ENCODE results near the gene SLC25A51.
"Not testable (repeated sequence)": the region's sequence is repeated elsewhere in the genome, so short reads cannot be mapped to it uniquely, and the experiment has no call there.

SLC25A51 gene

DNA sequence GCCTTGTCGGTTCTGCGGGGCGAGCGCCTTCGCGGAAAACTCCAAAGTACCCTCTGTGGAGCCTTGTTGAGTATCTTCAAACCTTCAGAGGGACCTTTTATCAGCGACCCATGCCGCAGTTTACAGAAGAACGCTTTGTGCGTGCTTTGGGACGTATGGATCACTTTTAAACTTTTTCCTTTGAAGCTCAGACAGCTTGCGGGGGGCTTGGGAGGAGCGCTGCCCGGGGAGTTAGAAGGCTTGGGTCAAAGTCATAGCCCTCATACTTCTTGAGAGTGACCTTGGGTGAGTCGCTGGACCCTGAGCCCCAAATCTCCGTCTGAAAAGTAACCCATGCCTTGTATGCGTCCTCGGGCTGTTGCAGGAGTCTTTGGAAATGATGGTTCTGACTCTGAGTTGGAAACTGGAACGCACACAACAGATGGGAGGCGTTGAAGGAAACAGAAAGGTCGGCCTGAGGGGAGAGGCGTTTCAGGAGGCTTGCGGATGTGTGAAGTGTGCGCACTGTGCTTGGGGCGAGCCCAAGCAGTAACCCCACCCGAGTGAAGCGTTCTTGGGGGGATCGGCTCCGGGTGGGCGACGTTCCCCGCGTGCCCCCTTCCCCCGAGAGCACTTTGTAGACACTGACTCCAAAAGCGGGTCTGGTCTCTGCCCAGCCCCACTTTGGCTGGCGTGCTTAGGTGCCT, 661 bp upstream of the SLC25A51 start:
- DNase-seq (ENCODE audit: low read depth in 2 of 2): no peak

DNA sequence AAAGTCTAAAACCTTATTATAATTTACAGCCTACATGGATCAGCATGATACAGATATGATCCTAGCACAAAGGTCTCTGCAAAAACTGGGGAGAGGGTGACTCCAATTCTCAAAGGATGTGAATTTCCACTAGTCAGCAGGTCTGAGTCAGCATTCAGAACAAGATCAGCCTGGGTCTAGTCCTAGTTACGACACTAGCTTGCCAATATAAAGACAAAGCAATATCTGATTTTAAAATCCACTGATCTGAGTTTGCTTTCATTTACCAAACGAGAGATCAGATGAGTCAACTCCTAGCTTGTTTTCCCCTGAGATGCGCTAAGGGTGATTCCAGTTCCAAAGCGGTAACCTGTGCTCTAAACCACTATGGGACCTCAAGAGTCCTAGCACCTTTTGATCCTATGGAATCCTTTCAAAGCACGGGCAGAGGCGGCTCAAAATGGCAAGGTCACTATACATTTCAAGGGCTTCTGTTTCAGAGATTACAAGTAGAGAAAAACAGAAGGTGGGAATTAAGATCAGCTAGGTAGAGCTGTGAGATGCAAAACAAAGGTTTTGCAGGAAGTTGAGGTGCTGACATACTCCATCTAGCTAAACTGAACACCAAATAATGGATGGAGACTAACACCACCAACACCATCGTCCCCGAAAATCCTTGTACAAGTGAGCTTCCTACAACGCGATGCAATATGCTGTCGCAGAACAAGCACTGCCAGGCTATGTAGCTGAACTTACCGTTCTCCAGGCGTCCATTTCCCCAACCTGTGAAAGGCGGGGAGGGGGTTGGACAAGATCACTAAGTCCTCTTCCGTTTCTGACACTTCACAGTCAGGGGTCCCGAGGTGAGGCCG, 906 bp downstream of the SLC25A51 start:
- DNase-seq (ENCODE audit: low read depth in 2 of 2): no peak

DNA sequence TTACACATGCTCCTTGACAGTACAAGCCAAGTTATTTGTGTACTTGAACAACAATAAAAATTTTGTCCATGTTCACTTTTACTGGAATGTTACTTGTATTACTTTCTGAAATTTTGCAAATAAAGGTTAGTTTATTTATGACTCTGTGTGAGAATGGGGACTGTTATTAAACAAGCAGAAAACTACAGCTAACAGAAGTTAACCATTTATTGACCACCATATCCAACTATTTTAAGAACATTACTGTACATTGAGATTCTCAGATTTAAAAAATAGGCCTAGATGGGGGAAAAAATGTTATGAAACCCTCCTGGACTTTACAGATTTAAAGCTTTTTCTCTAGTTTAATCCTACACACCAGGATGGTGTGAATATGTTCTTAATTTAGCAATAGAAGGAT, 1.8 kb downstream of the SLC25A51 start:
- no peak for DNase-seq (ENCODE audit: low read depth in 2 of 2)

DNA sequence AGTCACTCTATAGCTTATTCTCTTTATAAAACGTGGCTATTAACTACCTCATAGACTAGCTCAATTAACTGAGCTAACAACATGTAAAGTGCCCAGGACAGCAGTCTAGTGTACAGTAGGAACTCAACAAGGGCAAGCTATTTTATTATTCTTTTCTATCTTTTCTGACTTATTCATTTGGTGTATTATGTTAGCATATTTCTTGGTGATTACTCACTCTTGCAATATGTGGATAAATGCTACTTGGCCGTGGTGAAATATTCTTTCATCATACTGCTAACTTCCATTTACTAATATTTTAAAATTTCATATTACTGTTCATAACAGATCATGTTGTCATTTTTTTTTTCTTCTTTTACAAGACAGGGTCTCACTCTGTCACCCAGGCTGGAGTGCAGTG, 4.9 kb downstream of the SLC25A51 start:
- DNase-seq (ENCODE audit: low read depth in 2 of 2): no peak

DNA sequence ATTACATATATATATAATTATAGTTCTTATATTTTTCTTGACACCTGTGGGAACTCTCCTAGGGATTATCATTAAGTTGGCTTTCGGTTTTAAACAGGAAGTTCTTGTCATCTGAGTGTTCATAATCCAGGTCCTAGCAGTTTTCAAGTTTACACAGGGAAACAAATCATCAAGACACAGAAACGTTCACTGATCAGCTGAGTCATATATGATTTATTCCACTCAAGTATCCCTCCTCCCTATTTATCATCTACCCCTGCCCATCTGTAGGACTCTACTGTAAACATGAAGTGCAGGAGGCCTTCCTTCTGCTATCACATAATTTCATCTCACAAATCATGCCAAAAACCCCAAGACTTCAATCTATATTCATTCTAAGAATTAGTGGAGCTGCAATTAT, 6.3 kb downstream of the SLC25A51 start:
- no peak for DNase-seq (ENCODE audit: low read depth in 2 of 2)

DNA sequence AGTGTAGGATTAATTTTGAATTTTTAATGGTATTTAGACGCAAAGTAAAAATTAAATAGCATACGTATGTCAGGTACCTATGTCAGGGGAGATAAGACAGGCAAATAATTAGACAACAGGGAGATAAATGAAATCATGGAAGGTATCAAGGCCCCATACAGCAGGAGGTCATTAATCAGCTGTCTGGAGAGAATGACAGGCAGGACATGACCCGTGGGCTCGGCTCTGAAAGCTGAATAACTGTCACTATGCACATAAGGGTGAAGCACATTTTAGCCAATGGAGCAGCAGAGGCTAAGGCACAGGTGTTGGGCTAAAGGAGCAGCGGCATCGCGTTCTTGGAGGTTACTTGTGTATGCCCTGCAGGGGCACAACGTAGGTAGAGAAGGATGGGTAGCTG, 11.9 kb downstream of the SLC25A51 start:
- DNase-seq (ENCODE audit: low read depth in 2 of 2): no peak

DNA sequence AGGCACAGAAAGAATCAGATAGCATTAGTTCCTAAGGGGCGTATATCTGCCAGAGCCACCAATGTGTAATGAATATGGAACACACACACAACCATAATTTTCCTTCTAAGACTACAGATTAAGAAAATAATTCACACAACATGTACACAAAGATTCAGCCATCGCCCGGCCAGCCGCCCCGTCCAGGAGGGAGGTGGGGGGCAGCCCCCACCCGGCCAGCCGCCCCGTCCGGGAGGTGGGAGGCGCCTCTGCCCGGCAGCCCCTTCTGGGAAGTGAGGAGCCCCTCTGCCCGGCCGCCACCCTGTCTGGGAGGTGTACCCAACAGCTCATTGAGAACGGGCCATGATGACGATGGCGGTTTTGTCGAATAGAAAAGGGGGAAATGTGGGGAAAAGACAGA, 12.9 kb downstream of the SLC25A51 start:
- DNase-seq (ENCODE audit: low read depth in 2 of 2): not testable (repeated sequence)

DNA sequence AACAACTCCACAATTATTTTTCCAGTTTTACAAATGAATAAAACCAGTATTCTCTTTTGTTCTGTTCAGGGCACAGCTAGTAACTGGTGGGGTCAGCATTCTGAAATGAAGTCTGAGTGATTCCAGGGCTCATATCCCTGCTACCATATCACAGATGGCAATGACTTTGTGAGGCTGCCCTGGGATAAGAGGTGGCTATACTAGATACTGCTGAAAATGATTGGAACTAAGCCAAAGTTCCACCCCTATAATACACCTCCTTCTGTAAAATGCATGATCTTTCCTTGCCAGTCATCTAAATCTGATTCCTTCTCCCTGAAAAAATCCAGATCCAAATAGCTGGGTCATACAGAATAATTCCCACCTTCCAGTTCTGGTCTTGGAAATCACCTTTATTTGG, 14.4 kb downstream of the SLC25A51 start:
- no peak for DNase-seq (ENCODE audit: low read depth in 2 of 2)

DNA sequence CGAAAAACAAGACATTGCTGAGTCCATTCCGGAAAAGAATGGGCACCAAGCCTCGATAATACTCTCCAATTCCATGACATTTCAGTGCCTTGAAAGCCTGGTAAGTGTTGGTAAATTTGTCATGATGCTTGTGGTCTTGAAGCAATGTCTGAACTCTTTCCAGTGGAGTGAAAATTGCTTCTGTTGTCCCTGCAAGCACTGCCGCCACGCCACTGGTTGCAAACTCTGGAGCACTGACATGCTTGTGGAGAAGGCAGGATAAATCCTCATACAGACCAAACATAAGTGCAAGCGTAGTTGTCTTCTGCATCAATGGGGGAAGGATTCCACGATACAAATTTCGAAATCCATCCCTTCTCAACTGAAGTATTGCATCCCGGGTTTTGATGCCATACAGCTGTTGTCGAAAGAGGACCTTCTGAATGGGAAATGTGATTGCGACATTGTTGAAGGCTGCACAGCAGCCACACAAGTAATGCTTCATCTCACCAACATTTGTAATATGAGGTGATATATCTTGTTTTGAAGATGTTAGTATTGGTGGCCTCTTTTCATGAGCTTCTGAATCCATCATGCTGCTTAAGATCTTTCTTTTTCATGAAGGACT, 15.8 kb downstream of the SLC25A51 start:
- DNase-seq (ENCODE audit: low read depth in 2 of 2): not testable (repeated sequence)

DNA sequence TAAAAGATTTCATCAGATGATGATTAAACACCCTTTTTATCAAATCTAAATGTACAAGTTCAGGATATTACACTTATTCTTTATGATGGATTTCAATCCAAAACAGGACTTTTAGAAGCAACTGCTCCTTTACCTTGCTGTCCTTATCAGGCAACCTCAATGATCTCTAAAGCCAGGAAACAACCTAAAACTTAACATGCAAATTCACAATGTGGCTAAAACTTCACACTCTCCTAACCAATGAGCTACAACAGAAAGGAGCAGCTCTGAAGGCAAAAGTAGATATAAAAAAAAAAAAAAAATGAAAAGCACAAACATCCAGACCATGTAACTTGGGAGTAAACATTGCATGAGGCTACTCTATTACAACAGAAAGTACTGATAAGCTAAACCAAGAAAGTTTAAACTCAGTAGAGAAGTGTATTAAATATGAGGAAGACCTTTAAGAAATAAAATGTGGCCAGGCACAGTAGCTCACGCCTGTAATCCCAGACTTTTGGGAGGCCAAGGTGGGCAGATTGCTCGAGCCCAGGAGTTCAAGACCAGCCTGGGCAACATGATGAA, 22.9 kb downstream of the SLC25A51 start:
- DNase-seq (ENCODE audit: low read depth in 2 of 2): no peak

DNA sequence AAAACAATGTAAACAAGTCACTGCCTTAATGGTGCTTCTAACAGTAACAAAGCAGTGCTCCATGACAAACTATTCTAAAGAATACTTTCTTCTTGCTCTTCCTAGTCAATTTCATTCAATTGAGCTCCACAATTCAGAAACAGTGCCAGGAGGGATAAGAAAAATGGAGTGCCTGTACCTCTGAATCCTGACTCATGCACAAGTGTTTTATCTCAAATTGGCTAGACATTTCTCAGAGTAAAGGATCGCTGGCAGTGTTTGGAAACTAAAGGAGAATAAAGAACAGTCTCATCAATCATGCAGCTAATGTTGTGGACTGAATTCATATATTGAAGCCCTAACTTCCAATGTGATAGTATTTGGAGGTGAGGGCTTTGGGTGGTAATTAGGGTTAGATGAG, 27.6 kb downstream of the SLC25A51 start:
- DNase-seq (ENCODE audit: low read depth in 2 of 2): no peak

DNA sequence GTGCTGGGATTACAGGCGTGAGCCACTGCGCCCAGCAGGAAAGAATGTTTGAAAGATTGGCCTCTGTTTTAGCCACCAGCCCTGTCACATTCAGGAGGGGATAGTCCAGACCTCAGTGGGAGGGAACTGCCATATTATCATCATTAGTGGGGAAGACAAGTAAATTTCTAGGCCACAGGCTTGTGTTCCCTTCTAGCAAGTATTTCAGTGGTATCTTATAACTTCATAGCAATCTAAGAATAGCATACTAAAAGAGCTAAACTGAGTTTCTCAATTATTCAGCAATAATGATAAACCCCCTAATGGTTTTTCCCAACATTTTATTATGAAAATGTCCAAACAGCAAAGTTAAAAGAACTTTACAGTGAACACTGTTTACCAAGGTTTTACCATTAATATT, 30.0 kb downstream of the SLC25A51 start:
- no peak for DNase-seq (ENCODE audit: low read depth in 2 of 2)

DNA sequence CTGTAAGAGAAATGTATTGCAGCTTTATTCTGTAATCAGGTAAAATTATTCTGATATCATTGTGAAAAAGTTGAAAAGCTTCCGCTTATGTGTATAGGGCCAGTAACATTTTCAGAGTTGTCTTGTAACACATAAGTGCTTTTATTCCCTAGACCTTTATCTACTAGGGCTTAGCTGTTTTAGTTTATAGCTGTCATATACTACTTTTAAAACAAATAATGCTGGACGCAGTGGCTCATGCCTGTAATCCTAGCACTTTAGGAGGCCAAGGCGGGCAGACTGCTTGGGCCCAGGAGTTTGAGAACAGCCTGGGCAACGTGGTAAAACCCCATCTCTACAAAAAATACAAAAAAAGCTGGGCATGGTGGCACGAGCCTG, 33.1 kb downstream of the SLC25A51 start:
- no peak for DNase-seq (ENCODE audit: low read depth in 2 of 2)

DNA sequence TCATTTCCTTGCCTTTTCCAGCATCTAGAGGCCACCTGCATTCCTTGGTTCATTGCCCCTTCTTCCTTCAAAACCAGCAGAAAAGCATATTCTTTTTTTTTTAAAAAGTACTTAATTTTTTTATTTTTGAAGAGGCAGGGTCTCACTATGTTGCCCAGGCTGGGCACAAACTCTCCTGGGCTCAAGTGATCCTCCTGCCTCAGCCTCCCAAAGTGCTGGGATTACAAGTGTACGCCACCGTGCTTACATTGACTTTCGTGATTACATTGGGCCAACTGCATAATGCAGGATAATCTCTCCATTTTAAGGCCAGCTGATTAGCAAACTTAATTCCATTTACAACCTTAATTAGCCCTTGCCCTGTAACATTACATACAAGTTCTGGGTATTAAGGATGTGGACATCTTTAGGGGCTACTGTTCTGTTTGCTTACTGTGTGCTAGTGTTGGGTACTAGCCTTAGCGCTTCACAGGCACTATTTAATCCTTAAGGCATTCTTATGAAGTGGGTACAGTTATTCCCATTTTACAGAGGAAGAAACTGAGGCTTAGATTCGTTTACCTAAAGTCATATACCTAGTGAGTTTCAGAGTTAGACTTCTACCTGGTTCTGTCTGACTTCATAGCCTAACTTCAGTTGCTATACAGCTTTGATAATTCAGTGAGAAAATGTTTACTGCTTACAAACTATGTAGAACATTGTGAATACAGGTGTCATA, 33.7 kb downstream of the SLC25A51 start:
- DNase-seq (ENCODE audit: low read depth in 2 of 2): no peak

DNA sequence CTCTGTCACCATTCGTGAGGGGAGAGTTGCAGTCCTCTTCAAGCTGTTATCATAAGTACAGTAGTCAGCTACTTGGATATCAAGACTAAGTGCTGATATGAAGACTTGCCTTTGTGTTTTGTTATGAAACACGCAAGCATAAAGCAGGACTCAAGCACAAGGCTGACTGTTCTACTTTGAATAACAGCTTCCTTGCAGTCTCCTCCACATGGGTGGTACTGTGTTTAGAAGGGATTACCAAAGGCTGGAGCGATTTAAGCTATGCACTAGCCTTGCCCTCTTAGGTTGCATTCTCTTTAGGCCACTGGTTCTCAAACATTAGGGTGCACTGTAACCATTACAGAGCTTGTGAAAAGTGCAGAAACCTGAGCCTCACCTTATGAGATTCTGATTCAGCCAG, 41.4 kb downstream of the SLC25A51 start:
- DNase-seq (ENCODE audit: low read depth in 2 of 2): no peak

DNA sequence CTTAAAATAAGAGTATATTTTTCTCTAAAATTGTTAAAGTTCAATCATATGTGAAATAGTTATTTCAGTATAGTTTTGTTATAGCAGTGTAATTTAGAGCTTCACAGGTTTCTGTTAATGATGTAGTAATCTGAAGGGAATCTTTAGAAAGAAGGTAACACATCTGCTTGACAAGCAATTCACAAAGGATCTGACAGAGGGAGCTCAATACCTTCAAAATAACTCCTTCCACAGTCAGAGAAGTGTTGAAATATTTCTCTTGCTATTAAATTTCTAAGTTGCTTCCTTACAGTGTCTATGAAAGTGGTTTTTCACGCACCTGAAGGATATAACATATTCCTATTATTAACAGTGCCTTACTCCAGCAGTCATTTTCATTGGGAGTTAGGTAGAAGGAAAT, 44.9 kb downstream of the SLC25A51 start:
- DNase-seq (ENCODE audit: low read depth in 2 of 2): no peak

DNA sequence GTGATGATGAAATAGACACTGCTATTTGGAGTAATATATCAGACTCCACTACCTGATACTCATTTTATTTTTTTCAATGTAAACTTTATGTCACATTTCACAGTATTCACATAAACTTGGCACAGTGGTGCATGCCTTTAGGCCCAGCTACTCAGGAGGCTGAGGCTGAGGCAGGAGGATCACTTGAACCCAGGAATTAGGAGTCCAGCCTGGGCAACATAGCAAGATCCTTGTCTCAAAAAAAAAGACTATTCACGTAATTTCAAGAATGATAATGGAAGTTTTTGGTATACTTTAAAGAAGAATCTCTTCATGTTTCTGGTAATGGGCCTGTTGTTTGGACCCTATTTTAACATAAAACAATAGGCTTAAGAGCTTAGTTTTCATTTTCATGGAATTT, 47.4 kb downstream of the SLC25A51 start:
- DNase-seq (ENCODE audit: low read depth in 2 of 2): no peak

DNA sequence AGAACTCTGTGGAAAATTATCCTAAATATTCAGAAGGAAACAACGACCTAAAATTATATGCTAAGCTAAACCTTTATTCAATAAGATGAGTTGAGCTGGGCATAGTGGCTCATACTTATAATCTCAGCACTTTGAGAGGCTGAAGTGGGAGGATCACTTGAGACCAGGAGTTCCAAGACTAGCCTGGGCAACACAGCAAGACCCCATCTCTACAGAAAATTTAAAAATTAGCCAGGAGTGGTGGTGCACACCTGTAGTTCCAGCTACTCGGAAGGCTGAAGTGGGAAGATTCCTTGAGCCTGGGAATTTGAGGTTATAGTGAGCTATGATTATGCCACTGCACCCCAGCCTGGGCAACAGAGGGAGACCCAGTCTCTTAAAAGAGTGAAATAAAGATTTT, 51.7 kb downstream of the SLC25A51 start:
- DNase-seq (ENCODE audit: low read depth in 2 of 2): no peak

DNA sequence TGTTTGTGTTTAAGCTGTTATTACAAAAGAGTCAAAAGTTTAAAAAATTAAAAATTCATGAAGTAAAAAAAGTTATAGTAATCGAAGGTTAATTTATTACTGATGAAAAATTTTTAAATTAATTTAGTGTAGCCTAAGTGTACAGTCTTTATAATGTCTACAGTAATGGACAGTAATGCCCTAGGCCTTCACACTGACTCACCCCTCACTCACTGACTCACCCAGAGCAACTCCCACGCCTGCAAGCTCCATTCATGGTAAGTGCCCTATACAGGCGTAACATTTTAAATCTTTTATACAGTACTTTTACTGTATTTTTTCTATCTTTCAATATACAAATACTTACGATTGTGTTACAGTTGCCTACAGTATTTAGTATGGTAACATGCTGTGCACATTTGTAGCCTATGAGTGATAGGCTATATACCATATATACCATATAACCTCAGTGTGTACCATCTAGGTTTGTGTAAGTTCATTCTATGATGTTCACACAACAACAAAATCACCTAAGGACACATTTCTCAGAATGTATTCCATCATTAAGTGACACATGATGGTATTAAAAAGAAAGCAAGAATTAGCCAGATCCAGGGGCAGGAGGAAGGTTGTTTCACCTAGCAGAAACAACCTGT, 63.2 kb downstream of the SLC25A51 start:
- DNase-seq (ENCODE audit: low read depth in 2 of 2): no peak

DNA sequence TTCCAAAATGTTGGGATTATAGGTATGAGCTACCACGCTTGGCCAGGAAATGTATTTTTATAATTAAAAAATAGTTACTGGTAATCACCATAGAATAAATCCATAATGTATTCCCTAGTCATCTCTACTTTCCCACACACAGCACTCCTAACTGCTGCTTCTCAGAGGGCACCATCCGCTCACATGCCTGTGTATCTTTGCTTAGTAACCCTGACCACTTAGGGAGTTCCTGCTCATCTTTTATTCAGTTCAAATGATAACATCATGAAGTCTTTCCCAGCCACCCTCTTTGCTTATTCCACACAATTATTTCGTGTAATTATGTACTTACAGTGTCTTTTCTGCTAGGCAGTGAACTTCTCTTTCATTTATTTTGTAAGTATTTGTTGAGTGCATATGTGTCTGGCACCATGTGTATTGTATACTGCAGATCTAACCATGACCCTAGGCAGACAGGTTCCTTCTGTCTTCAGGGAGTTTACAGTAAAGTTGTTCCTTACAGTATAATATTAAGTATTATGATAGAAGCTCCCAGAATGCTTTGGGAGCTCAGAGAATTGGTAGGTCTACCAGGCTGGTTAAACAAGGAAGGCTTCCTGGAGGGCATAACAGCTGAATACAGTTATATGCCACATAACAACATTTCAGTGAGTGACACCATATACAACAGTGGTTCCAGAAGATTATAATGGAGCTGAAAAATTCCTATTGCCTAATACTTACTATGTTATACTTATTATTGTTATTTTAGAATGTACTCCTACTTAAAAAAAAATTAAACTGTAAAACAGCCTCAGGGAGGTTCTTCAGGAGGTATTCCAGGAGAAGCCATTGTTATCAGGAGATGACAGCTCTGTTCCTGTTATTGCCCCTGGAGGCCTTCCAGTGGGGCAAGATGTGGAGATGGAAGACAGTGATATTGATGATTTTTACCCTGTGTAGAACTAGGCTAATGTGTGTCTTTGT, 64.1 kb downstream of the SLC25A51 start:
- DNase-seq (ENCODE audit: low read depth in 2 of 2): no peak

Data from stimulated activated CD8-positive, alpha-beta memory T cell treated with anti-CD3 and anti-CD28 coated beads, Interleukin-15, amount 100 ng/mL, for 48 hours (primary cell).